Cardiac fibroblast (primary cell): Measurements from ENCODE around the gene GPR65.

Experiments used
- DNase-seq, 2 donors: peaks; one replicate each; pipeline versions ENCODE4 v3.0.0 to v3.0.0-alpha.2; 2010; ENCODE audit warnings: low read depth in 2 of 2
- H3K4me3 ChIP-seq, 2 donors: replicated peaks in 1 of 2; 1 replicate in 1 of 2; 2 replicates in 1 of 2; pipeline ENCODE4 v1.5.1; 2011; ENCODE audit warnings: low read depth in 2 of 2, low read length in 2 of 2, mild to moderate bottlenecking in 2 of 2, moderate library complexity in 1 of 2
- TF ChIP-seq, protein P1 (sequence below): IDR thresholded peaks from one replicate; pipeline ENCODE4 v1.5.1; 2011; ENCODE audit warnings: low read depth, mild to moderate bottlenecking, low read length, inconsistent platforms

The GPR65 gene

DNA sequence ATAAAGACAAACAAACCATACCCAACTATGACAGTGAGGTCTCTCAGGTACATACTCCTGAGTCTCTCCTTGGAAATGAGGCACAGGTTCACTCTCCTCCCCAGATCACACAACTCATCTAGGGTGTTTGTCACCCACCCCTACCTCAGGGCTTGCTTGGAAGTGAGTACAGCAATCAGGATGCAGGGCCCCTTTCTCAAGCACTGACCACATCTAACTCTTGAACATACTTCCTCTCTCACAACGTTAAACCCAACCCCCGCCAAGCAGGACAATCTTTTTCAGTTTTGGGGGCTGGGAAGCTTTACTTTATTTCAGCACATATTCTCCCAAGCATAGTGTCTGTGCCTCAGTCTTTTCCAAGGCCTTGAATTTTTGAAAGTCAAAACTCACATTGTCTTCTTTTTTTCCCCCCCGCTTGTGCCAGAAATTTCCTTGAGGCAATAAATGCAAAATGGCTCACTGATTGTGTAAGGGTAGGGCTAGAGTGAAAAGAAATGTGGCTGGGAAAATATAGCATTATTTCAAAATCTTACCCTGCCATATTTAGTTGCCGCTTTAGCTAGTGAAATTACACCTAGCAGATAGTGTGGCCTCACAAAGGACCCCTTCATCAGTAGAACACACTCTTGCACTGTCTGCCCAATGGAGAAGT lies 2.4 kb upstream of the GPR65 start:
- TF ChIP-seq, protein P1, sequence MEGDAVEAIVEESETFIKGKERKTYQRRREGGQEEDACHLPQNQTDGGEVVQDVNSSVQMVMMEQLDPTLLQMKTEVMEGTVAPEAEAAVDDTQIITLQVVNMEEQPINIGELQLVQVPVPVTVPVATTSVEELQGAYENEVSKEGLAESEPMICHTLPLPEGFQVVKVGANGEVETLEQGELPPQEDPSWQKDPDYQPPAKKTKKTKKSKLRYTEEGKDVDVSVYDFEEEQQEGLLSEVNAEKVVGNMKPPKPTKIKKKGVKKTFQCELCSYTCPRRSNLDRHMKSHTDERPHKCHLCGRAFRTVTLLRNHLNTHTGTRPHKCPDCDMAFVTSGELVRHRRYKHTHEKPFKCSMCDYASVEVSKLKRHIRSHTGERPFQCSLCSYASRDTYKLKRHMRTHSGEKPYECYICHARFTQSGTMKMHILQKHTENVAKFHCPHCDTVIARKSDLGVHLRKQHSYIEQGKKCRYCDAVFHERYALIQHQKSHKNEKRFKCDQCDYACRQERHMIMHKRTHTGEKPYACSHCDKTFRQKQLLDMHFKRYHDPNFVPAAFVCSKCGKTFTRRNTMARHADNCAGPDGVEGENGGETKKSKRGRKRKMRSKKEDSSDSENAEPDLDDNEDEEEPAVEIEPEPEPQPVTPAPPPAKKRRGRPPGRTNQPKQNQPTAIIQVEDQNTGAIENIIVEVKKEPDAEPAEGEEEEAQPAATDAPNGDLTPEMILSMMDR, result no peak
- no peak for DNase-seq
- H3K4me3 ChIP-seq, result no peak overlapping the region

DNA sequence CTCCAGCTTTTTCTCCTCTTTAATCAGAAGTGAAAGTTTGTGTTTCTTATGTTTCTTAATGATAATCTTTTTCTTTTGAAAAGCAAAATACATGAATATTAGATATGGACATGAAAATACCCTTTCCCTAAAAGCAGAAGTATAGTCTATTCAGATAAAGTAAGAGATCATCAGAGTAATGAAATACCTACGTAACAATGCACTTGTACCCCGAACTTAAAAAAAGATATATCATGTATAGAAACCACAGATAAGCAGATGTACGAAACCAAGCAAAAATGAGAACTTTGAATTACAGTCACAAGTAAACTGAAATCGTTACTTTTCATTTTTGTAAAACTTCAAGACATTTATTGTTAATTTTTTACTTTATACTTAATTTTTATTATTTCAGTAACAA lies 1.5 kb upstream of the GPR65 start:
- TF ChIP-seq, protein P1, result no peak
- DNase-seq, result no peak
- no peak overlapping the region for H3K4me3 ChIP-seq

DNA sequence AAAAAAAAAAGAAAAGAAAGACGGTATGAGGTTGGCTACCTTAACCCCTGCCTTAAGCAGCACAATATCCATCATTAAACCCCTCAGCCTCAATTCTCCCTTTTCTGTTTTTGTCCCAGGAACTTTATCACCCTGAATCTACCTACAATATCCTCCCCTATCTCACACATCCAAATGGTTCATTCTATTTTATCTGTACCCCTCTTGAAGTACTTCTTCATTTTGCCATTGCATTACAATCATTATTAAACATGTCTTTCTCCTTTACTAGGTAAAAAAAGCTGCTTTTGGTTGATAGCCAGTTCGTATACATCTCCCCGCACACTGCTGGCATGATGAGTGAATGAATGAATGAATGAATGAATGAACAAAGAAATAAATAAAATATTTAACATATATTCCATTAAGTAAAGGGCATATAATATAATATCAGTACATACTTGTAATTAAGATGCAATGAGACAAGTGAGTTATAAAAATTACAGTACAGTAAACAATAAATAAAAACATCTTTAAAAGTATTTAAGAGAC lies 364 bp upstream of the GPR65 start:
- TF ChIP-seq, protein P1, result no peak
- no peak overlapping the region for H3K4me3 ChIP-seq
- no peak for DNase-seq

DNA sequence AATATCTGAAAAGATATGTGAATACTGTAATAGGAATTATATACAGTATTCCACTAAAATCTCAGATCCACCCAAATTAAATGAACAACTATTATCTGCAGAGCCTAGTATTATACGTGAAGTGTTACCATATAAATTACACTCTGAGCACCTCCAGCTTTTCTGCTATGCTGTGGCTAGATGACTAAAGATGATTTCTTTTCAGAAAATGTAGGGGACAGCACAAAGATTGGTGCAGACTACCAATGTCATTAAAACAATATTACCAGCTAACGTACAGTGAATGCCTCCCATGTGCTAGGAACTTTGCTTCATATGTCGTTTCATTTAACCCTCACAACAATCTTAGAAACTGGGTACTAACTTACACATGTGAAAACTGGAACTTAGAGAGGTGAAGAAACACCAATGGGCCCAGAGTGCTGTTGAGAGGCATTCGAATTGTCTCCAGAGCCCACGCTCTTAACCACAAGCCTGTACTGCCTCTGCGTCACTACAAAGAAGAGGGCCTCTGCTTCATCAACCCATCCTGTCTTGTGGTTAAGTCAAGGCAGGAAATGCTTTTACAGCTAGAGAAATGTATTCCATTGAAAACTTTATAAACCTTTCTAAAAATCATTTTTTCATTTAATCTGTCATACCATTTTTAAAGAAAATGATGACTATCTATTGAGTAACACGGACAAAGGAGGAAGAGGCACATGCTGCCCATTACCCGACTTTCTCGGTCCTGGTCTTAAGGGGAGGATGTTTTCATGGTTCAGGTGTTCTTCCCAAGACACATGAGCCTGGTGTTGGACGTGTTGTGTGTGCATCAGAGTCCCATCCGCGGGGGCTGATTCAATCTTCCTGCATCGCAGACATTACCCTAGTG lies 1.3 kb downstream of the GPR65 start:
- TF ChIP-seq, protein P1, result no peak
- peak in 1 of 2 donors; percentile 31 for DNase-seq
- H3K4me3 ChIP-seq, result no peak overlapping the region

DNA sequence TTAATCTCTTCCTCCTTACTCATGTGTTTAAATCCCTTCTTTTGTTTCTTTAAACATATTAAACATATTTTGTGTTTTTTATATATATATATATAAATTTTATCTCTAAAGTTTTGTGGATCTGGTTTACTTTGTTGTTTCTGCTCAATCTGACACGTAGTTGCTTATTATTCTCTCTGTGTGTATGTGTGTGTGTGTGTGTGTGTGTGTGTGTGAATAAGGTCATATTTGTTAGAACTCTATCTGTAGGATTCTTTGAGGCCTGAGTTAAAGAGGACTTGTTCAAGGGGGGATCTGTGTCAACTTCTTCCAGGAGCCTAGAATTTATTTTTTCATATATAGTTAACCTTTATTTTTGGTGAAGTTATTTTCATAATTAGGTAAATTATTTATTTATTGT lies 2.7 kb downstream of the GPR65 start:
- no peak overlapping the region for H3K4me3 ChIP-seq
- TF ChIP-seq, protein P1, result no peak
- DNase-seq, result no peak

DNA sequence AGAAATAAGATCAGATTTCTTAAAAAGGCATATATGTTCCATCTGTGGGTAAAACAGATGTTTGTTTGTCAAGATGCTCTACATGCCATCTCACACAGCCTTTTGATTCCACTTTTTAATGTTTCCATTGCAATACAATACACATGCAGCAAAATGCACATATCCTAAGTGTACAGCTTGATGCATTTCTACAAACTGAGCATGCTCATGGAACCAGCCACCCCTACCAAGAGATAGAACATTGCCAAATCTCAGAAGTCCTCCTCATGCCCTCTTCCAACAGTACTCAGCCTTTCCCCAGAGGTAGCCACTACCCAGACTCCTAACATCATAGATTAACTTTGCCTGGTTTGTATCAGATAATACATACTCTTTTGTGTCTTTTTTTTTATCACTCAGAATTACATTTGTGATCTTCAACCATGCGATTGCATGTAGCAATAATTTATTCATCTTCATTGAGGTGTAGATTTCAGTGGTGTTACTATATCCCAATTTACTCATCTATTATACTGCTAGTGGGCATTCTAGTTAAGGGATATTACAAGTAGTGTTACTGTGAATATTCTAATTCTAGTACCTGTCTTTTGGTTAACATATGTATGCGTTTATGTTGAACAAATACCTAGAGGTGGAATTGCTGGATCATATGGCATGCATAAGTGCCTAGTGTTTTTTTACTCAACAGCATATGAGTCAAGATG lies 3.3 kb downstream of the GPR65 start:
- H3K4me3 ChIP-seq, result no peak overlapping the region
- no peak for DNase-seq
- TF ChIP-seq, protein P1, result no peak
